Measurements from ENCODE around the gene CBLB. TPM values are rescaled to one million over a fixed set of nuclear protein-coding genes. Genes with fewer than 3 reads are reported as not detected.

CBLB gene
- total RNA-seq, 2 donors from 2014 or later: 31.1 to 40.5 TPM

DNA sequence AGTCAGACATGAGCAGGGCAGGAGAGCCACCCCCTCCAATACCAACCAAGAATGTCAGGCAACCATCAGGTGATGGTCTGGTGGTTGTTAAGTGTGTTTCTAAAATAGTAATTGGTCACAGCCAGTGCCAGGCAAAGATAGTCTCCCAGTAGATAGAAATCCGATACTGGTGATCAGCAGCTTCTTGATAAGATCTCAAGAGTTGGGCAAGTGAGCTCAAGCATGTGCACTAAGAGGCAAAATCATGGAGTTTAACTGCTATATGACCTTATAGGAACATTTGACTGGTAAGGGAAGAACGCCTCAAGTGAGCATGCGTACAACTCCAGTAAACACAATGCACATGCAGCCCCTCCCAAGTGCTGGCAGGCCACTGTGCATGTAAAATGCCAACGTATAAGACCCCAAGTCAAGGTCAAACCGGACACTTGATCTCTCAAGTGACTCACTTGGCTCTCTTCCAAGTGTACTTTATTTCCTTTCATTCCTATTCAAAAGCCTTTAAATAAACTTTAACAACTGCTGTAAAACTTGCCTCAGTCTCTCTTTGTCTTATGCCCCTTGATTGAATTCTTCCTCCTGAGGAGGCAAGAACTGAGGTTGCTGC lies 36.0 kb upstream of the CBLB start:
- intact Hi-C loops (cut with DNase I): no loop called here
- H3K27ac ChIP-seq: no peak overlapping the region
- ATAC-seq (no peak), DNase-seq (no peak)
- H3K4me1 ChIP-seq: no peaks in the 10 kb centered on the region
- no peaks in the 10 kb centered on the region for H3K36me3 ChIP-seq (replicated peaks in 1 of 2; ENCODE audit: insufficient read depth in 1 of 2, low read depth in 2 of 2)
- H3K27me3 ChIP-seq: no peaks in the 10 kb centered on the region
- TF ChIP-seq, protein P1, sequence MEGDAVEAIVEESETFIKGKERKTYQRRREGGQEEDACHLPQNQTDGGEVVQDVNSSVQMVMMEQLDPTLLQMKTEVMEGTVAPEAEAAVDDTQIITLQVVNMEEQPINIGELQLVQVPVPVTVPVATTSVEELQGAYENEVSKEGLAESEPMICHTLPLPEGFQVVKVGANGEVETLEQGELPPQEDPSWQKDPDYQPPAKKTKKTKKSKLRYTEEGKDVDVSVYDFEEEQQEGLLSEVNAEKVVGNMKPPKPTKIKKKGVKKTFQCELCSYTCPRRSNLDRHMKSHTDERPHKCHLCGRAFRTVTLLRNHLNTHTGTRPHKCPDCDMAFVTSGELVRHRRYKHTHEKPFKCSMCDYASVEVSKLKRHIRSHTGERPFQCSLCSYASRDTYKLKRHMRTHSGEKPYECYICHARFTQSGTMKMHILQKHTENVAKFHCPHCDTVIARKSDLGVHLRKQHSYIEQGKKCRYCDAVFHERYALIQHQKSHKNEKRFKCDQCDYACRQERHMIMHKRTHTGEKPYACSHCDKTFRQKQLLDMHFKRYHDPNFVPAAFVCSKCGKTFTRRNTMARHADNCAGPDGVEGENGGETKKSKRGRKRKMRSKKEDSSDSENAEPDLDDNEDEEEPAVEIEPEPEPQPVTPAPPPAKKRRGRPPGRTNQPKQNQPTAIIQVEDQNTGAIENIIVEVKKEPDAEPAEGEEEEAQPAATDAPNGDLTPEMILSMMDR (IDR thresholded peaks at IDR 0.05): no peak
- TF ChIP-seq POLR2A (IDR thresholded peaks at IDR 0.05): no peak
- no peaks in the 10 kb centered on the region for H3K9me3 ChIP-seq
- 68 to 70% methylated on average over 5 of the region's 5 CpGs for WGBS, 2 donors
- no peak overlapping the region for H3K4me3 ChIP-seq

DNA sequence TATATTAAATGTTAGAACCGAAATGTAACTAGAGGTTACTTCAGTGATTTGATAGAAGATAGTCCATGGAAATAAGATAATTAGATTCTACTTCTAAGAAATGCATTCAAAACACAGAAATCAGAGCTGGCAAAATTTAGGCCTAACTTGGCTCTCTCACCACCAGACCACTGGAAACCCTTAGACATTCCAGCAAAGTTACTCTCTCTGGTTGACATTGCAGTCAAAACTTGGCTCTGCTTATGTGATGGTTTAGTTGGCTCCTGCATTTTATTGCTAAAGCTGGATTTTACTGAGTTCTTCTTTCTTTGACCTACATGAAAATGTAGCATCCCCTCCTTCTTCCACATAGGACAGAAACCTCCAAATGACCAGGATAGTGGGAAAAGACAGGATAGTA lies 35.4 kb upstream of the CBLB start:
- no peaks in the 10 kb centered on the region for H3K27me3 ChIP-seq
- no peak overlapping the region for H3K4me3 ChIP-seq
- H3K27ac ChIP-seq: no peak overlapping the region
- TF ChIP-seq, protein P1 (IDR thresholded peaks at IDR 0.05): no peak
- no peak for TF ChIP-seq POLR2A (IDR thresholded peaks at IDR 0.05)
- no peak for DNase-seq
- H3K4me1 ChIP-seq: no peaks in the 10 kb centered on the region
- H3K9me3 ChIP-seq: no peaks in the 10 kb centered on the region
- no peak for ATAC-seq
- intact Hi-C loops (cut with DNase I): no loop called here
- 91 to 94% methylated on average over 1 of the region's 1 CpG for WGBS, 2 donors
- H3K36me3 ChIP-seq (replicated peaks in 1 of 2; ENCODE audit: insufficient read depth in 1 of 2, low read depth in 2 of 2): no peaks in the 10 kb centered on the region

- ATAC-seq (no peak), DNase-seq (no peak)
- Histone ChIP-seq H3K36me3 (replicated peaks in 1 of 2; ENCODE audit: insufficient read depth in 1 of 2, low read depth in 2 of 2) (no peaks in the 10 kb centered on the region), H3K27ac (no peak overlapping the region), H3K4me3 (no peak overlapping the region), H3K27me3 (no peaks in the 10 kb centered on the region), H3K9me3 (no peaks in the 10 kb centered on the region), H3K4me1 (peaks cover 6% of the 10 kb centered on the region)
- intact Hi-C loops (cut with DNase I): no loop called here
- WGBS, 2 donors: 84 to 91% methylated on average over 2 of the region's 2 CpGs
- TF ChIP-seq POLR2A (IDR thresholded peaks at IDR 0.05): no peak
- TF ChIP-seq, protein P1 (IDR thresholded peaks at IDR 0.05): no peak
Observed at GRCh38 chr3:105899516-105899915, 30.7 kb upstream of the CBLB start.

DNA sequence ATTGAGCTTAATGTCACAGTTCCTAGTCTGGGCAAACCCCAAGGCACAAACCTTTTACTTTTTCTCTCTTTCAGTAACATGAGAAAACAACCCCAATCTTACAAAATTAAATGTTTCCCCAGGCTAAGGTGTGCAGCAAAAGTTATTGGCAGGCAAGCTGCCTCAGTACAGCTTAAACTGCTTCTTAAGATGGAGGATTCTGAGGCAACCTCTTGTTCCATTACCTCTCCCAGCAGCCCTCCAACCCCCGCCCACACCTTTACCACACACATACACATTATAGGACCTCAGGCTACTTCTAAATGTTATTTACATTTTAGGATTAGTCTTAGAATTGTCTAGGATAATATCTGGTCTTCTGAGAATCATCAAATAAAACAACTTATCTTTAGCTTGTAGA lies 22.3 kb upstream of the CBLB start:
- Histone ChIP-seq H3K4me3 (no peak overlapping the region), H3K4me1 (no peaks in the 10 kb centered on the region), H3K9me3 (no peaks in the 10 kb centered on the region), H3K27ac (no peak overlapping the region), H3K27me3 (no peaks in the 10 kb centered on the region), H3K36me3 (replicated peaks in 1 of 2; ENCODE audit: insufficient read depth in 1 of 2, low read depth in 2 of 2) (no peaks in the 10 kb centered on the region)
- no peak for DNase-seq
- 84 to 89% methylated on average over 1 of the region's 1 CpG for WGBS, 2 donors
- TF ChIP-seq, protein P1 (IDR thresholded peaks at IDR 0.05): no peak
- no peak for TF ChIP-seq POLR2A (IDR thresholded peaks at IDR 0.05)
- intact Hi-C loops (cut with DNase I): no loop called here
- ATAC-seq: no peak
